IMR-90 (cell line): Measurements from ENCODE around the gene LRG1.

ENCODE experiments used
- CEBPB ChIP-seq: IDR thresholded peaks from 2 replicates; pipeline ENCODE4 v1.6.1; 2012; ENCODE audit warnings: low read depth, low read length, improper control_type of control experiment
- CTCF ChIP-seq: conservative IDR thresholded peaks from 2 replicates; pipeline ENCODE4 v1.5.1; 2012; ENCODE audit warnings: mild to moderate bottlenecking, low read depth, low read length, improper control_type of control experiment
- ELK1 ChIP-seq: fragments of 150-350 bp; IDR thresholded peaks from 2 replicates; pipeline ENCODE4 v1.6.1; 2016; ENCODE audit warnings: low read depth, mild to moderate bottlenecking, low read length, moderate library complexity, borderline replicate concordance
- MXI1 ChIP-seq: IDR thresholded peaks from 2 replicates; pipeline ENCODE4 v1.6.1; 2012; ENCODE audit warnings: low read depth, mild to moderate bottlenecking, low read length, moderate library complexity, borderline replicate concordance
- POLR2A ChIP-seq: IDR thresholded peaks from 2 replicates; pipeline ENCODE4 v1.6.1; 2012; ENCODE audit warnings: mild to moderate bottlenecking, low read depth, low read length
- RAD21 ChIP-seq: IDR thresholded peaks from 2 replicates; pipeline ENCODE4 v1.6.1; 2012; ENCODE audit warnings: low read length, improper control_type of control experiment

GRCh38 chr19:4541114-4541805, 1.4 kb upstream of the LRG1 start:
- TF ChIP-seq CTCF (no peak), POLR2A (no peak), MXI1 (no peak), ELK1 (no peak), CEBPB (no peak), RAD21 (no peak)
